Measurements from ENCODE around the gene SSX2IP.

- TF ChIP-seq EZH2 (IDR thresholded peaks at IDR 0.05; ENCODE audit: low read length, unreplicated experiment) (no peak), CTCF (conservative IDR thresholded peaks at IDR 0.05; ENCODE audit: low read depth, low read length) (no peak), EZH2phosphoT487 (IDR thresholded peaks at IDR 0.05; ENCODE audit: borderline replicate concordance, low read length) (no peak)
Observed at GRCh38 chr1:84686223-84686622, 4.0 kb downstream of the SSX2IP start.
